GM18520 (cell line): ENCODE results near the gene PDE4D.
"Not testable (repeated sequence)": the region's sequence is repeated elsewhere in the genome, so short reads cannot be mapped to it uniquely, and the experiment has no call there.

Experiments used
- ATAC-seq: cut with Tn5 transposase; IDR thresholded peaks from one replicate; pipeline ENCODE4 v1.9.1; 2021; ENCODE audit not compliant: unreplicated experiment

The PDE4D gene

GRCh38 chr5:59770953-59771352 is 122.6 kb downstream of the PDE4D start:
- no peak for ATAC-seq

GRCh38 chr5:59769832-59770231 is 123.7 kb downstream of the PDE4D start:
- no peak for ATAC-seq

- no peak for ATAC-seq
These were observed 124.5 kb downstream of the PDE4D start for GRCh38 chr5:59769041-59769360.

- no peak for ATAC-seq
These were observed 125.1 kb downstream of the PDE4D start for GRCh38 chr5:59768152-59769040.

GRCh38 chr5:59767681-59768151 is 125.8 kb downstream of the PDE4D start:
- no peak for ATAC-seq

- no peak for ATAC-seq
These were observed 126.3 kb downstream of the PDE4D start for GRCh38 chr5:59767211-59767605.

- ATAC-seq = no peak
These were observed 126.9 kb downstream of the PDE4D start for GRCh38 chr5:59766427-59767210.

GRCh38 chr5:59765446-59765845 is 128.1 kb downstream of the PDE4D start:
- ATAC-seq = no peak

GRCh38 chr5:59764361-59764760 is 129.2 kb downstream of the PDE4D start:
- no peak for ATAC-seq

- ATAC-seq = no peak
These were observed 130.0 kb downstream of the PDE4D start for GRCh38 chr5:59763541-59763940.

- not testable (repeated sequence) for ATAC-seq
These were observed 131.3 kb downstream of the PDE4D start for GRCh38 chr5:59762232-59762631.

GRCh38 chr5:59760785-59761348 is 132.7 kb downstream of the PDE4D start:
- no peak for ATAC-seq

GRCh38 chr5:59759600-59760351 is 133.8 kb downstream of the PDE4D start:
- no peak for ATAC-seq

- ATAC-seq = no peak
These were observed 135.0 kb downstream of the PDE4D start for GRCh38 chr5:59758566-59758965.

GRCh38 chr5:59757442-59757841 is 136.1 kb downstream of the PDE4D start:
- no peak for ATAC-seq

- no peak for ATAC-seq
These were observed 137.0 kb downstream of the PDE4D start for GRCh38 chr5:59756373-59757035.

- ATAC-seq = no peak
These were observed 138.1 kb downstream of the PDE4D start for GRCh38 chr5:59755476-59755875.

- ATAC-seq = no peak
These were observed 139.9 kb downstream of the PDE4D start for GRCh38 chr5:59753599-59753998.

GRCh38 chr5:59749782-59750520 is 143.6 kb downstream of the PDE4D start:
- ATAC-seq = no peak
